ENCODE measurements around the gene TBX1.

TBX1 gene

DNA sequence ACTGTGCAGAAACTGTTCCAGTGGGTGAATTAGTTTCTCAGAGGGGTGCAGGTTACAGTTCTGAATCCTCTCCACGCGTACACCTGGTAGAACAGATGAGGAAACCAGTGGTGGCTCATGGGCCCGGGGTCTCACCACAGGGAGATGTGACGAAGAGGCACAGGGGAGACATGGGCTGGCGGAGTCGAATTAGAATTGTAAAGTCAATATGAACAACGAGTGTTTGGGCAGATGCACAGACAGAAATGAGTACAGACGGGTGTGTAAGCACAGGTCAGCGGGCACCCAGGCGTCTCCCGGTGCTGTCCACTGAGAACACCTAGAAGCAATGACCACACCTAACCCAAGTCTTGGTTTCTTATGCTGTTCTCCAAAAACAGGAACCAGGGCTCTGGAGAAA, 52.3 kb downstream of the TBX1 start:
- H3K4me3 Mint-ChIP-seq, result no peak overlapping the region
- peaks cover 9% of the 10 kb centered on the region for H3K4me1 Mint-ChIP-seq
- no peaks in the 10 kb centered on the region for H3K9me3 Mint-ChIP-seq
- TF ChIP-seq CTCF (IDR thresholded peaks at IDR 0.05; ENCODE audit: unreplicated experiment in 3 of 3), result no peak
- no peak overlapping the region for H3K27ac Mint-ChIP-seq
- H3K36me3 Mint-ChIP-seq (ENCODE audit: low read depth), result peaks cover 3% of the 10 kb centered on the region
- peaks cover 25% of the 10 kb centered on the region for H3K27me3 Mint-ChIP-seq (ENCODE audit: low read depth)

GRCh38 chr22:19814428-19814827, 53.9 kb downstream of the TBX1 start:
- TF ChIP-seq CTCF (IDR thresholded peaks at IDR 0.05; ENCODE audit: unreplicated experiment in 3 of 3), result no peak
- no peaks in the 10 kb centered on the region for H3K9me3 Mint-ChIP-seq
- peaks cover 9% of the 10 kb centered on the region for H3K4me1 Mint-ChIP-seq
- peaks cover 18% of the 10 kb centered on the region for H3K27me3 Mint-ChIP-seq (ENCODE audit: low read depth)
- peaks cover 3% of the 10 kb centered on the region for H3K36me3 Mint-ChIP-seq (ENCODE audit: low read depth)
- no peak overlapping the region for H3K27ac Mint-ChIP-seq
- H3K4me3 Mint-ChIP-seq, result no peak overlapping the region

- H3K36me3 Mint-ChIP-seq (ENCODE audit: low read depth), result peaks cover 3% of the 10 kb centered on the region
- H3K27ac Mint-ChIP-seq, result no peak overlapping the region
- peaks cover 9% of the 10 kb centered on the region for H3K4me1 Mint-ChIP-seq
- no peak overlapping the region for H3K4me3 Mint-ChIP-seq
- no peak for TF ChIP-seq CTCF (IDR thresholded peaks at IDR 0.05; ENCODE audit: unreplicated experiment in 3 of 3)
- no peaks in the 10 kb centered on the region for H3K9me3 Mint-ChIP-seq
- peaks cover 18% of the 10 kb centered on the region for H3K27me3 Mint-ChIP-seq (ENCODE audit: low read depth)
Observed at GRCh38 chr22:19815093-19815822, 54.7 kb downstream of the TBX1 start.

DNA sequence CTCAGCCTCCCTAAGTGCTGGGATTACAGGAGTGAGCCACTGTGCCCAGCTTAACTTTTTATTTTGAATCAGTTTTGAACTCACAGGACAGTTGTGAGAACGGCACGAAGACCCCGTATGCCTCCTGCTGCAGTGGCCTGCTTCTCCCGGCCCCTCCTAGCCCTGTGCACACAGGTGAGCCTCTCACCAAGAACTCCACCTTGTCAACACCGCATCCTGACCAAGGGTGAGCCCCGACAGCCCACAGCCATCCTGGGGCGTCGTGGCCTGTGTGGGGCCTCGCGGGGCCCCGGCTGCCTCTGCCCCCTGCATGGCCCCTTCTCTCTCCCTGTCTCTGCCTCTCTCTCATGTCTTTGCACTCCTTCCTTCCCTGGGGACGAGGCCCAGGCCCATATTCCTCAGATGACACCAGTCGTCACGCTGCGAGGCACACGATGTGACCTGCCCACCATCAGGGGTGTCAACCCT, 55.3 kb downstream of the TBX1 start:
- no peak overlapping the region for H3K27ac Mint-ChIP-seq
- TF ChIP-seq CTCF (IDR thresholded peaks at IDR 0.05; ENCODE audit: unreplicated experiment in 3 of 3), result no peak
- H3K4me1 Mint-ChIP-seq, result peaks cover 6% of the 10 kb centered on the region
- peaks cover 3% of the 10 kb centered on the region for H3K36me3 Mint-ChIP-seq (ENCODE audit: low read depth)
- peaks cover 14% of the 10 kb centered on the region for H3K27me3 Mint-ChIP-seq (ENCODE audit: low read depth)
- H3K9me3 Mint-ChIP-seq, result no peaks in the 10 kb centered on the region
- H3K4me3 Mint-ChIP-seq, result no peak overlapping the region

DNA sequence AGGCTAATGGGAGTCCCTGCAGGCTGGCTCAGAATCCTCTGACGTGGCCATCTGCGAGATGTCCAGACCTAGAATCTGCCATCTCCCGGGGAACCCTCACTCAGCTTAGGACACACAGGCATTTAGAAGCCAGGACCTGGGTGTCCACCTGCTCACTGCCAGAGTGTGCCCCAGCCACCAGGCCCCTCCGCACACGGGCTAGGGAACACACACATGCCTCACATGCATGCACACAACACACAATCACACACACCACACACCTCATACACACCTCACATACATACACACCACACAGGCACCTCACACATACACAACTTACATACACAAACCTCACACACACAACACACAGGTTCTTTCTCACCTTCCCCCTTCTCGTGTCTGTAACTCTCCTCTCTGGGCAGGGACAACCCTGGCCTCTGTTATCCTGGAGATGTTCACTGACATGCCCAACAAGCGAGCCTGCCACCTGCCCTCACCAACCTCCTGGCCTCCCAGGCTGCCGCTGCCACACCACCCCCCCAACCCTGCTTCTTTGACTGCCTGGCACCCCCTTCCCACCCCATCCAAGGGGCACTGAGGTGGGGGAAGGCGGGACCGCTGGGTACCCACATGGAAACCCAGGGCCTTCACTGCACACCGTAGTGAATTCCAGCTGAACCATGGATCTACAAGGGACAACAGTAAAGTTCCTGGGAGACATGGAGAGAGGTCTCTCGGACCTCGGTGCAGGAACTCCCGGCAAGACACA, 56.0 kb downstream of the TBX1 start:
- H3K4me1 Mint-ChIP-seq, result no peaks in the 10 kb centered on the region
- peaks cover 9% of the 10 kb centered on the region for H3K27me3 Mint-ChIP-seq (ENCODE audit: low read depth)
- TF ChIP-seq CTCF (IDR thresholded peaks at IDR 0.05; ENCODE audit: unreplicated experiment in 3 of 3), result no peak
- no peak overlapping the region for H3K4me3 Mint-ChIP-seq
- no peaks in the 10 kb centered on the region for H3K9me3 Mint-ChIP-seq
- no peaks in the 10 kb centered on the region for H3K36me3 Mint-ChIP-seq (ENCODE audit: low read depth)
- no peak overlapping the region for H3K27ac Mint-ChIP-seq
